HTERT RPE-1 (cell line): ENCODE results near the gene SYT7.

Experiments used
- in situ Hi-C: fragments of 300-500 bp; cut with MboI; formaldehyde crosslinking; loops from 4 replicates; pipeline ENCODE4 v1.14.3; 2020; ENCODE audit warnings: low sequenced_read_pairs

SYT7 gene

GRCh38 chr11:61609980-61610366 lies 29.1 kb upstream of the SYT7 start:
- in situ Hi-C loops = no loop called here

GRCh38 chr11:61609000-61609979 lies 28.4 kb upstream of the SYT7 start:
- in situ Hi-C loops = no loop called here

- in situ Hi-C loops = no loop called here
Observed at GRCh38 chr11:61607920-61608599, 27.2 kb upstream of the SYT7 start.

GRCh38 chr11:61607426-61607825 lies 26.6 kb upstream of the SYT7 start:
- in situ Hi-C loops = no loop called here

GRCh38 chr11:61603667-61604066 lies 22.8 kb upstream of the SYT7 start:
- in situ Hi-C loops = no loop called here

GRCh38 chr11:61602775-61603569 lies 22.1 kb upstream of the SYT7 start:
- in situ Hi-C loops = no loop called here

- in situ Hi-C loops = no loop called here
Observed at GRCh38 chr11:61601512-61601911, 20.6 kb upstream of the SYT7 start.

GRCh38 chr11:61599968-61600710 lies 19.3 kb upstream of the SYT7 start:
- in situ Hi-C loops = no loop called here

- in situ Hi-C loops = no loop called here
Observed at GRCh38 chr11:61598886-61599868, 18.3 kb upstream of the SYT7 start.

GRCh38 chr11:61598374-61598773 lies 17.5 kb upstream of the SYT7 start:
- in situ Hi-C loops = no loop called here

- in situ Hi-C loops = no loop called here
Observed at GRCh38 chr11:61596990-61597389, 16.1 kb upstream of the SYT7 start.

- in situ Hi-C loops = no loop called here
Observed at GRCh38 chr11:61596542-61596941, 15.7 kb upstream of the SYT7 start.

GRCh38 chr11:61594907-61595257 lies 14.0 kb upstream of the SYT7 start:
- in situ Hi-C loops = no loop called here

GRCh38 chr11:61593151-61593550 lies 12.3 kb upstream of the SYT7 start:
- in situ Hi-C loops = no loop called here

GRCh38 chr11:61592176-61592575 lies 11.3 kb upstream of the SYT7 start:
- in situ Hi-C loops = no loop called here

GRCh38 chr11:61589961-61590360 lies 9.1 kb upstream of the SYT7 start:
- in situ Hi-C loops = no loop called here

- in situ Hi-C loops = no loop called here
Observed at GRCh38 chr11:61588728-61589191, 7.9 kb upstream of the SYT7 start.

- in situ Hi-C loops = no loop called here
Observed at GRCh38 chr11:61587951-61588727, 7.3 kb upstream of the SYT7 start.

- in situ Hi-C loops = no loop called here
Observed at GRCh38 chr11:61587541-61587941, 6.7 kb upstream of the SYT7 start.
